HG03439 (cell line): Measurements from ENCODE around the gene TMEM161B.
"Not testable (repeated sequence)": the region's sequence is repeated elsewhere in the genome, so short reads cannot be mapped to it uniquely, and the experiment has no call there.

Source experiments
- ATAC-seq: cut with Tn5 transposase; IDR thresholded peaks from one replicate; pipeline ENCODE4 v1.9.1; 2021; ENCODE audit warnings: mild to moderate bottlenecking, moderate library complexity; ENCODE audit not compliant: unreplicated experiment

The TMEM161B gene

GRCh38 chr5:88268385-88269184 lies at the start of gene TMEM161B:
Gene TMEM161B (minus strand): TSS chr5:88268845. CDS start chr5:88268723, 122 bp downstream.
- ATAC-seq, result peak; percentile 99

- ATAC-seq, result no peak
These were observed 35.7 kb upstream of the TMEM161B start for GRCh38 chr5:88304356-88304755.

- no peak for ATAC-seq
These were observed 29.8 kb upstream of the TMEM161B start for GRCh38 chr5:88298425-88298824.

- ATAC-seq, result no peak
These were observed 22.2 kb upstream of the TMEM161B start for GRCh38 chr5:88290801-88291200.

- no peak for ATAC-seq
These were observed 20.0 kb upstream of the TMEM161B start for GRCh38 chr5:88288528-88289197.

GRCh38 chr5:88287846-88288527 lies 19.3 kb upstream of the TMEM161B start:
- no peak for ATAC-seq

- ATAC-seq, result no peak
These were observed 18.7 kb upstream of the TMEM161B start for GRCh38 chr5:88287302-88287701.

- ATAC-seq, result no peak
These were observed 15.0 kb upstream of the TMEM161B start for GRCh38 chr5:88283690-88284089.

GRCh38 chr5:88281322-88281721 lies 12.7 kb upstream of the TMEM161B start:
- ATAC-seq, result no peak

- no peak for ATAC-seq
These were observed 10.9 kb upstream of the TMEM161B start for GRCh38 chr5:88279584-88279983.

- no peak for ATAC-seq
These were observed 7.7 kb upstream of the TMEM161B start for GRCh38 chr5:88276378-88276777.

GRCh38 chr5:88275581-88275980 lies 6.9 kb upstream of the TMEM161B start:
- ATAC-seq, result no peak

GRCh38 chr5:88269222-88269771 lies 652 bp upstream of the TMEM161B start:
- peak; percentile 13 for ATAC-seq

- ATAC-seq, result not testable (repeated sequence)
These were observed 4.1 kb downstream of the TMEM161B start for GRCh38 chr5:88264565-88264964.

GRCh38 chr5:88263349-88263748 lies 5.3 kb downstream of the TMEM161B start:
- ATAC-seq, result no peak

GRCh38 chr5:88262116-88262515 lies 6.5 kb downstream of the TMEM161B start:
- ATAC-seq, result no peak

- no peak for ATAC-seq
These were observed 10.0 kb downstream of the TMEM161B start for GRCh38 chr5:88258636-88259035.

- no peak for ATAC-seq
These were observed 11.8 kb downstream of the TMEM161B start for GRCh38 chr5:88256872-88257271.

GRCh38 chr5:88256037-88256436 lies 12.6 kb downstream of the TMEM161B start:
- no peak for ATAC-seq

GRCh38 chr5:88254320-88254719 lies 14.3 kb downstream of the TMEM161B start:
- no peak for ATAC-seq

GRCh38 chr5:88251048-88251711 lies 17.5 kb downstream of the TMEM161B start:
- ATAC-seq, result peak; percentile 76
